HG03175 (cell line): ENCODE results near the gene PTK7.
A peak's percentile ranks its signal among the peaks of the same experiment; 100 is the strongest.
"Not testable (repeated sequence)": the region's sequence is repeated elsewhere in the genome, so short reads cannot be mapped to it uniquely, and the experiment has no call there.

Experiments used
- ATAC-seq: cut with Tn5 transposase; IDR thresholded peaks from one replicate; pipeline ENCODE4 v1.9.1; 2021; ENCODE audit warnings: mild to moderate bottlenecking, moderate library complexity; ENCODE audit not compliant: unreplicated experiment

Gene PTK7

DNA sequence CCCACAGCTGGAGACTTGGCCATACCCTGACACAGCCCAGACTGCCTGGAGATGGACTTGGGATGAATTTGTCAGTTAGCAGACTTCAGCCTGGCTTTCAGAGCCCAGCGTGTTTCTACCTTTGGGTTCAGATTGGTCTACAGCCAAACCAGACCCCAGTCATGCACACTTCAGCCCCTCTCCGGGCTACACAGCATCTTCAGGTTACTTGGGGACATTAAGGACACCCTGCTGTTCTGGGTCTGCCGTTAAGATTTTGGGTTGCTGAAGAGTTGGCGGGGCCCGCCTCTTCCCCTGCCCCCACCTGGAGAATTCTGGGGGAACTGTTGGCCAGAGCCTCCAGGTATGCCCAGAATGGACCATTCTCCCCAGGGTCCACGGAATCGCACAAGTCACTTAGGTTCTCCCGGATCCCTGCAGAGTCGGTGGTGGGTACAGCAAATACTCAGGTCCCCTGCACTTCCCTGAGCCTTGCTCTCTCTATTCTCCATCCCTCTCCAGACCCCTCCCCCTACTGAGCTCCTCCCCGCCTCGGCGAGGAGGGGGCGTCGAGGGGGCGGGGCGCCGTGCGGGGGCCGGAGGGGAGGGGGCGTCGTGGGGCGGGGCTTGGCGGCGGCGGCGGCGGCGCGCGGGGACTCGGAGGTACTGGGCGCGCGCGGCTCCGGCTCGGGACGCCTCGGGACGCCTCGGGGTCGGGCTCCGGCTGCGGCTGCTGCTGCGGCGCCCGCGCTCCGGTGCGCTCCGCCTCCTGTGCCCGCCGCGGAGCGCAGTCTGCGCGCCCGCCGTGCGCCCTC is at the start of gene PTK7:
PTK7 (plus strand) TSS at position 645 of the 794 bp plus-strand sequence. CDS start 175 bp downstream, outside the sequence.
- ATAC-seq, result no peak

DNA sequence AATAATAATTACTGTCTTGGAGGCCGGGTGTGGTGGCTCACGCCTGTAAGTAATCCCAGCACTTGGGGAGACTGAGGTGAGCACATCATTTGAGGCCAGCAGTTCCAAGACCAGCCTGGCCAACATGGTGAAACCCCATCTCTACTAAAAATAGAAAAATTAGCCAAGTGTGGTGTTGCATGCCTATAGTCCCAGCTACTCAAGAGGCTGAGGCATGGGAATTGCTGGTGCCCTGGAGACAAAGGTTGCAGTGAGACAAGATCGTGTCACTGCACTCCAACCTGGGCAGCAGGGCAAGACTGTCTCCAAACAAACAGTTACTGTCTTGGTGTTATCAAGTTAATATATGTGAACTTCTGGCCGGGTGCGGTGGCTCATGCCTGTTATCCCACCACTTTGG is 49.7 kb upstream of the PTK7 start:
- no peak for ATAC-seq

DNA sequence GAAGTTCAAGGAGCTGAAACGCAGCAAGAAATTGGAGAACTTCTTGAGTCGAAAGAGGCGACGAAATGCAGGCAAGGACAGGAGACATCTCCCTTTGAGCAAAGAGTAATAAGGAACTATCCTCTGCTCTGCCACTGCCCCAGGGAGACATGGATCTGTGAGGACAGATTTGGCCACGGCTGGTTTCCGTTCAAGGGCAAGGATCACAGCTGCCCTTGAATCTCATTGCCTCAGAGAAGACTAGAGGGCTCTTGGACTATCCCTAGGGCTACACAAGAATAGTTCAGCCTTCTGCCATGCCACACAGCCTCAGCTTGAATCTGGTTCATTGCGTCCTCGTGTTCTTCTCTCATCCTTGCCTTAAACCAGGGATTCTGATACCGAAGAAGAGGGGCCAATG is 47.0 kb upstream of the PTK7 start:
- ATAC-seq, result no peak

DNA sequence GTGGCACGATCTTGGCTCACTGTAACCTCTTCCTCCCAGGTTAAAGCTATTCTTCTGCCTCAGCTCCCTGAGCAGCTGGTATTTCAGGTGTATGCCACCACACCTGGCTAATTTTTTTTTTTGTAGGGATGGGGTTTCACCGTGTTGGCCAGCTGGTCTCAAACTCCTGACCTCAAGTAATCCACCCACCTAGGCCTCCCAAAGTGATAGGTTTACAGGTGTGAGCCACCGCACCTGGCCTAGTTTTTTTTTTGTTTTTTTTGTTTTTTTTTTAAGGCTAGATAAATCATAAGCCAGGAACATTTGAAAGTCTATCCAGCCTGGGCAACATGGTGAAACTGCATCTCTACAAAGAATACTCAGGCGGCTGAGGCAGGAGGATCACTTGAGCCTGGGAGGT is 43.8 kb upstream of the PTK7 start:
- ATAC-seq, result no peak

DNA sequence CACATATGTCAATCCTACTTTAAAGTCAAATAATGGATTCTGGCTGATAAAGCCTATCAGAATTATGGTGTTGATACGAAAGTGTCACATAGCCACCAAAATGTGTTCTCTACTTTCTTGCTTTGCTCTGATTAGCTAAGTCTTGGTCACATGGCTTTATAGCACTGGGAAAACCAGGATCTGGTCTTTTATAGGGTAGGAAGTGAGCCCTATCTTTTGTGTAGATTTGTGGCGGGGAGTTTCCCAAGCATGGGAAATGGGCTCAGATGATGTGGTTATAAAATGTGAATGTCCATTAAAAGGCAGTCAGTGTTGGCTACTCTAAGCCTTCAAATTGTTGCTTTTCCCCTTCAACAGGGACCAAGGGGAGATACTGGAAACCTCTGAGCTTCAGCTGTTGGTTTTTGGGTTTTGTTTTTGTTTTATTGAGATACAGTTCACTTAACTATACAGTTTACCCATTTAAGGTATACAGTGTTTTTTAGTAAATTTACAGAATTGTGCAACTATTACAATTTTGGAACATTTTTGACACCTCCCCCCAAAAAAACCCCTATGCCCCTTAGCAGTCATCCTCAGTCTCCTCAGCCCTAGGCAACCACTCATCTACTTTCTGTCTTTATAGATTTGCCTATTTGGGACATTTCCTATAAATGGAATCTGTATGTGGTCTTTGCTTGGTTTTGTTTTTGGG is 42.5 kb upstream of the PTK7 start:
- ATAC-seq, result no peak

DNA sequence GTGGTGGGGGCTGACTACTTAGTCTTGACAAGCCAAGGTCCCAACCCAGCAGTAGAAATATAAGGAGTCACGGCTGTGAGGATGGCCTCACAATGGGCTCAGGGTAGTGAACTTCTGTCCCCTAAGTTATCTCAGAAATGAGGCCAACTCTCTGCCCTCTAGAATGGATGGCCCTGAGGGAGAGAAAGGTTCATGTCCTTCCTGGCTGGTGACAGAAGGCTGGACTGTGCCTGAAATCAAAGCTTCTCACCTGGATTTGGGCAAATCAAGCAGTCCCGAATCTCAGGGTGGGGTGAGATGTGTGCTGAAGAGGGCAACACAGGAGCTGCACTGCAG is 42.0 kb upstream of the PTK7 start:
- ATAC-seq, result no peak

DNA sequence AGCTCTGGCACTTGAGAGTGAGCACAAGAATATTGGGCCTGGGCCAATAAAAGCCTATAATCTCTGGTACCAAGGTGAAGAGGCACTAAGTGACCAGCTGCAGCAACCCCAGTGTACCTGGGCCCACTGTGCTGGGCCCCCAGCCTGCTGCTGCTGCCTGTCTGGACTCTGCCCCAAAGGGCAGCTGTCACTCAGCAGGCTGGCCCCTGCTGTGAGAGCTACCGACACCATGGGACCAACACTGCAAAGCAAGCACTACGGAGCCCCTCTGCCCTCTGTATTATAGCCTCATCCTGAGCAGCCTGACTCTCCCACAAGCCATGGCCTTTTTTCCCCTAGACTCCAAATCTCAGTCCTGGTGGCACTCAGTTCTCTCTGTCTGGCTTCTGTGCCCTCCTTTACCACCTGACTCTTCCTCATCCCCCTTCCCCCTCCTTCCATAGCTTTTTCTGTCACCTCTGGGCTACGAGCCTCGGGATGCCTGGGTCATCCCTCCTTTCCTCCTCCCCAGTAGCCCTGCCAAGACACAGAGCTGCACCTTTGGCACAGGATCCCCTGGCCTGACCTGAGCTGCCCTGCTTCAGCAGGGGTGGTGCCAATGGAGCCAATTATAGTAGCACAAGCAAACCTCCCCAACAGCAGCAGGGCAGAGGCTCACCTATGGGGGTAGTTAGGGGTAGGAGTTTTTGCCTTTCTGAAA is 40.5 kb upstream of the PTK7 start:
- ATAC-seq, result no peak

DNA sequence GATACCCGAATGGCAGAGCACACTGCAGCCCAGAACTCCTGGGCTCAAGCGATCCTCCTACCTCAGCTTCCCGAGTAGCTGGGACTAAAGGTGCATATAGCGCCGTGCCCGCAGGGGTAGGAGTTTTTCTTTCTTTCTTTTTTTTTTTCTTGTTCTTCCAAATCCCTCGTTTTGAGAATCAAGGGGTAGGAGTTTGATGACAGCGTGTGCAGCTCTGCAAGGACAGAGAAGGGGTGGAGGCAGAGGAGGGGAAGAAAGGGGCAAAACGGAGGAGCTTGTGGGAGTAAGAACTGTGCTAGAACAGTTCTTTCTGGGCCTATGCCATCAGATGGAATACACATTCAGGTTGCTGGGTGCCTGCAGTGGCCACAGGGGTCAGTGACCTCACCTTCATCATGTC is 39.4 kb upstream of the PTK7 start:
- ATAC-seq, result no peak

DNA sequence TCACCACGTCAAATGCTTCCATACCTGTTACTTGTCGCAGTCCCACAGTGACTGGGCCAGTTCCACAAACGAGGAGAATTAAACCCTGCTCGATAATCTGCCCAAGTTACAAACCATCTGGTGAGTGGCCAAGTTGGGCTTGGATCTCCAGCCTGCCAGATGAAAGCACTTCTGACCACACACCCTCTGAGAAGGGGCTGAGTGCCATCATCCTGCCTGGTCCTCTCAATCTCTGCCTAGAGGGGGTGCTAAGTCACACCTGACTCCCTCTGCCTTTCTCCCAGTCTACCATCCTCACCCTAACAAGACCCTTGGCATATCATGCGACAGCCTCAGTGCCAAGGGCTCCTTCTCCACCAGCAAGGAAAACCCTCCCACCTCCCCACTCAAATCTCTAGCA is 38.9 kb upstream of the PTK7 start:
- no peak for ATAC-seq

DNA sequence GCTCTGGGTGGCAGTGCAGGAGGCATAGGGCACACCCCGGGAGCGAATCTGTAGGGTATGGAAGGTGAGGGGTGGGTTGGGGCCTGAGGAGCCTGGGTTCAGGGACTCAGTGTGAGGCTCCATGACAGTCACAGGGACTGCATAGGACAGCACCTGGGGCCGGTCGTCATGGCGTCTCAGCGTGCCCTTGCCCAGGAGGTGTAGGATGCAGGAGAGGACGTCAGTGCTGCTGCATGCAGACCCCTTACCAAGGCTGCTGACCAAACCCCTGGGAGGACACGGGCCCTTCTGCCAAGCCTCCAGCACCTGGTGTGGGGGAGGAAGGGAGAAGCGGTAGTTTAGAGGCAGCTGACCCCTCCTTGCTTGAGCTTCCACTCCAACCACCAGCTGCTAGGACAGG is 38.4 kb upstream of the PTK7 start:
- no peak for ATAC-seq

DNA sequence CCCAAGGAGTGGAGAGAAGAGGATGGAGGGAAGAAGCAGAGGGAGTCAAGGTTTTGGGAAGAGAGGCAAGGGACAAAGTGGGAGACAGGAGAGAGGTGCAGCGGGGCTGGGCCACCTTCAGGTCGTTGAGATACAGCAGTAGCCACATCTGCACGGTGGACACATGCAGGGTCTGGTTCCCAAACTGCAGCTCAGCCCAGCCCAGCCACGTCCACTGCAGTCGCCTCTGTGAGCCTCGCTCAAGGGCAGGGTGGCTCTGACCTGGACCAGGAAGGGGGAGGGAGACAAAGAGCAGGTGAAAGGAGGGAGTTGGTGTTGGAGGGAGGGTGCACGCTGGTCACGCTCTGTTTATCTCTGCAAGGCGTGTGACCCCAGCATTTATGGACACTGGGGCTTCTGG is 37.4 kb upstream of the PTK7 start:
- ATAC-seq, result no peak

DNA sequence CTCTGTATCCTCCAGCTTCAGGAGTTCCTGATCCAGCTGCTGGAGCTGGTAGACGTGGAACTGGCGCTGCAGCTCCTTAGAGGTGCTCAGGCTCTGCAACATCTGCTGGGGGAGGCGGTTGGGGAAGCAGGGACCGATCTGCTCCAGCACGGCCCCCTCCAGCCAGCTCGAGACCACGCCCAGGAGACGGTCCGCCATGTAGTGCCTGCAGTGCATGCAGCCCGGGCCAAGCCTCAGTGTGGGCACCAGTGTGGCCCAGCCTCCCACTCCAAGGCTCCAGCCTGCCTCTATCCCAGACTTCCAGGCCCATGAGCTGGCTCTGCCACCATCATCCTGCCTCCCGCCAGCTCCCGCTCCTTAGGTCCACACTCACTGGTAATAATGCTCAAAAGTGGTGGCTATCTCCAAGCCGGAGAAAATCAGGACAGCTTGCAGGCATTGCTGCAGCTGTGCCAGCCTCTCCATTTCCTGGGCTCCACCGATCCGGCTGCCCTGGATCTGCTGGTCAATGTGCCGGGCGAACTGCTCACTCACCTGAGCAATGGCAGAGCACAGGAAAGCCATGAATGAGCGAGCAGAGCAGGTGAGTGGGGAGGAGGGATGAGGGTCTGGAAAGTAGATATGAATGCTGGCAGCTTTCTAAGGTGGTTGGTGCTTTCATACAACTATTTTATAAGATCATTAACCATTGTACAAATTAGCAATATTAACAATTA is 35.4 kb upstream of the PTK7 start:
- ATAC-seq, result no peak

DNA sequence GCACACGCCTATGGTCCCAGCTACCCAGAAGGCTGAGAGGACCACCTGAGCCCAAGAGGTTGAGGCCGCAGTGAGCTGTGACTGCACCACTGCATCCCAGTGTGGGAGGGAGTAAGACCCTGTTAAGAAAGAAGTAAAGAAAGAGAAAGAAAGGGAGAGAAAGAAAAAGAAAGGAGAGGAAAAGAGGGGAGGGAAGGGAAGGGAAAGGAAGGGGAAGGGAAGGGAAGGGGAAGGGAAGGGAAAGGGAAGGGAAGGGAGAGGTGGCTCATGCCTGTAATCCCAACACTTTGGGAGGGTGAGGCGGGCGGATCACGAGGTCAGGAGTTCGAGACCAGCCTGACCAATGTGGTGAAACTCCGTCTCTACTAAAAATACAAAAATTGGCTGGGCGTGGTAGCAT is 34.6 kb upstream of the PTK7 start:
- not testable (repeated sequence) for ATAC-seq

DNA sequence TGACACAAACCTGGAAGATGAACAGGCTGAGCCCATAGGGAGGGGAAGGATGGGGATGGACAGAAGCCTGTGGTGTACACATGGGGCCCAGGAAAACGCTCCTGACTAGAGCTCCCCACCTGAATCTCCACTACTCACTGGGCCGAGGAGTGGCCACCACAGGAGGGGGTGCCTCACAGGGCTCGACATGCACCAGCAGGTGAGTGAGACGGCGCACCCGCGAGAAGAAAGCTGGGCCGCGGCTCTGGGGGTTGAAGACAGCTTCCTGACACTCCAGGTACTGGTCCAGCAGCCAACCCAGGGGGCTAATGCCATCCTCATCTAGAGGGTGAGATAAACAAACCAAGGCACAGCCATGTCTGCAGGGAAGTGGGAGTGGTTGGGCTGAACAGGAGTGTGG is 32.8 kb upstream of the PTK7 start:
- ATAC-seq, result no peak

DNA sequence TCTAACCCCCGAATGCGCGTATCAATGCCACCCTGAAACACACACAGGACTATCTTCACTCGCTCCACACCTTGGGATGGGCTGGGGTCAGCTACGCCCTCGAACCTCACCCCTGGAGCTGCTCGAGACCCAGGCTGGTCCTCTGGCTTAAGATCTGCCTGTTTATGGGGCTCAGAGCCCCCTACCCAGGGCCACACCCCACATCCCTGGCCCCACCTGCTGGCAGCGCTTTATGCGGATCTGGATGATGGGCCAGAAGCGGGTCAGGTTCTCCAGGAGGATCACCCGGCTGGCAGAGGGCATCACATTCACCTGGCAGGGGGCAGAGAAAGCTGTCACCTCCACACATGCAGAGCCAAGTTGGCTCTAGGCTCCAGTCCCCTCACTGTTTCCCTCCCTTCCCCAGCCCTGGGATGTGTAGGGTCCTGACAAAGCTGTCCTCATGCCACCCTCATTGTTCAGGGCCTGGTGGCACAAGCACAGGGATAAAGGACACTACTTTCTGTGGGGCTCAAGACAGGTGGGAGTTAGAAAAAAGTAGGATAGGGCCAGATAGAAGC is 30.7 kb upstream of the PTK7 start:
- ATAC-seq, result no peak

DNA sequence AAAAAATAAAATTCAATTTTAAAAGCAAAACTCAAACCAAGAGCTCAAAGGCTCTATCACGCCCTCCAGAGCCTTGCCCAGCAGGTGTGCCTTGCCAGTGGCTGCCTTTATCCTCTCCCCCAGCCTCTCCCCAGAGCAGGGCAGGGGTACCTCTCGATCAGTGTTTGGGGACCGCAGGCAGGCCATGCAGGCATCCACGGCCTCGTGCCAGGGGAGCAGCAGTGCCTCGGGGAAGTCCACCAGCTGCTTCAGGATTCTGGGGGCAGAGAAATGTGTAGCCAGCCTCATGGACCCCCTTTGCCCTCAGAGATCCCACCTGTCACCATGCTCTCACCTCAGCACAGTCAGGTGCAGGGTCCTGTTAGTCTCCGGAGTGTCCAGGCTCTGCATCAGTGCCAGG is 28.1 kb upstream of the PTK7 start:
- ATAC-seq, result no peak

DNA sequence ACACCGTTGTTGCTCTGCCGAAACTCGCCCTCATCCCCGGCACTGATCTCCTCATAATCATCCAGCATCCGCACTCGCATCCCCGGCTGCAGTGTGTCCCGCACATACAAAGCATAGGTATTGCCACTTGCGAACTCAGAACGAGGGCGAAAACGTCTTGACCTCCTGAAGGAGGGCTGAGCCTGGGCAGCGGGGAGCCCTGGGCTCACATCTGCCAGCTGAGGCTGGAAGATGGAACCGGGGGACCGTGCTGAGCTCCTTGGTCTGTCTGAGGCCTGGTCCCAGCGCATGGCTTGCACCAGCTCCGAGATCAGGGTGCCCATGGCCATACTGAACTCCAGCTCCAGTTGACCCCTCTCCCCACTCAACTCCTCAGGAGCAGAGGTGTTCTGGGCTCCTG is 25.1 kb upstream of the PTK7 start:
- ATAC-seq, result no peak

DNA sequence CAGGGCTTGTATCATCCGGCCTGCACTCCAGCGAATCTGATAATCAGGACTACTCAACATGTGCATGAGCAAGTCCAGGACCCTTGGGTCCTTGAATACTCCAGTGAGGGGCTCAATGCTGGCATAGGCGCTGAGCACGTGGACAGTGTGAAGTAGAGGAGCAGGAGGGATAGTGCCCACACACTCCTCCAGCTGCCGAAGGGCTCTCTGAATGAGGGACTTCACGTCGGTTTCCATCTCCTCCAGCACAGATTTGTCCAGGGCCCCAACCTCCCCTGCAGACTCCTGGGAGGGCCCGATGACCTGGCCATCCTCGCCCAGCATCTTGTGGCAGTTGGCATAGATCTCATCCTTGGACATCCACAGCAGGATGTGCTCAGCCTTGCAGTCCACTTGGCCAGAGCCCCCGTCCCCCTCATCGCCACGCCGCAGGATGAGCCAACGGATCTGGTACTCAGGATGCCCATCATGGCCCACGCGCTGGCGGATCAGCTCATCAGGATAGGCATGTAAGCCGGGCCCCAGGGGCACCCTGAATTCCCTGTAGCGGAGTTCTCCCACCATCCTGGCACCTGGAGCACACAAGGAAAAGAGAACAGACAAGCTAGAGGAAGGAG is 23.8 kb upstream of the PTK7 start:
- no peak for ATAC-seq

DNA sequence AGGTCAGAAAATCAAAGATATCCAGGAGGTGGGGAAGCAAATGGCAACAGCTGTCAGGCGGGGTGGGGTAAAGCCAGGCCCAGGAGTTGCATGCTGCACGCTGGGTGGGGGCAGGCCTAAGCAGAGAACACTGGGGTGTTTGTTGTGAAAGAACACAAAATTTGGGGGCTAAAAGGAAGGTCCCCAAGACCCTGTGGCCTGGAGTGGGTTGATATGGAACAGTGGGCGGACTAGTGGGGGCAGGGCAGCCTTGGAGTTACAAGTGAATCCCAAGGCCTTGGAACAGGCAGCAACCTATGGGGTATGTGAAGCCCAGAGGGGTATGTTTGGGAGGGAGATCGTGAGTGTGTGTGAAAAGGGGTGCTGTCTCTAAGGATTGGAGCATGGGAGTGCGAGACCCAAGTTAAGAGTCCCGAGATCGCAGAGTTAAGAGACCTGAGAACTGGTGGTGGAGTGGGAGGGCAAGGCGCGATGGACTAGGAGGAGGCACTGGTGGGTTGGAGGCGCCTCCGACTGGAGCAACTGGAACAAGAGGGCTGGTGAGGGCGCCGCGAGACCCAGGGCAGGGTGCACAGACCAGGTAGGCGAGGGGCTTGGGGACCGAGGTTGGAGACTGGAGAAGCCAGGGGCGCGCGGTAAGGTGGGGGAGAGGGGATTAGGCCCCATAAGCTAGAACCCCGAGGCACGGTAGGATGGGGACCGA is 23.1 kb upstream of the PTK7 start:
- no peak for ATAC-seq

DNA sequence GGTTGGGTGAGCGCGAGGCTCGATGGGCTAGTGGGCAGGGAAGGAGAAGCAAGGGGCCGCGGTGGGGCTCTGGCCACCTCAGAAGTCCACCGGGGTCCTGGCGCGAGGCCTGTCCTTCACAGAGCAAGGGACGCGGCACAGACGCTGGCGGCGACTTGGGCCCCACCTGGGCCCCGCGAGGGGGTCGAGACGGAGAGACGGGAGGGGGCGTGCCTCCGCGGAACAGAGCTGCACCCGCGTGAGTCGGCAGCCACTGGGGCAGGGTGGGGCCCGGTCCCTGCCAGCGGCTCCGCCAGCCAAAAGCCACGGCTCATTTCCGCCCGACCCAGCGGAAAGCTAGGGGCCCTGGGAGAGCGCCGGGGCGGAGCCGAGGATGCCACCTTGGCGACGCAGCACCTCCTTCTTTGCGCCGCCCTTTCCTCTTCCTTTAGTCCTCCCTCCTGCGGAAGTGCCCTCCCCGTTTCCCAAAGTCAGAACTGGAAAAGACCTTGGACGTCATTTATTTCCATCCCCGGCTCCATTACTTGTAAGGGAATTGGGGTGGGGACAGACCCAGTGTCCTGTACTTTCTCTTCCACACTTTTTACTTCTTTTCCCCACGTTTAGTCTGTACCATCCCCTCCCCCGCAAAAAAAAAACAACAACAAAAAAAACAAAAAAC is 22.4 kb upstream of the PTK7 start, which contains the start of gene CUL7:
CUL7 (minus strand) TSS at position 307 of the 661 bp plus-strand sequence. CDS start 1,063 bp downstream, outside the sequence.
- ATAC-seq, result peak; percentile 90
